ENCODE data around the gene RPGRIP1L. TPM values are rescaled to one million over a fixed set of nuclear protein-coding genes. Genes with fewer than 3 reads are reported as not detected.

RPGRIP1L gene
- total and polyA plus RNA-seq, 5 donors from 2014 or later: 1.5 to 3.2 (median 1.9) TPM

DNA sequence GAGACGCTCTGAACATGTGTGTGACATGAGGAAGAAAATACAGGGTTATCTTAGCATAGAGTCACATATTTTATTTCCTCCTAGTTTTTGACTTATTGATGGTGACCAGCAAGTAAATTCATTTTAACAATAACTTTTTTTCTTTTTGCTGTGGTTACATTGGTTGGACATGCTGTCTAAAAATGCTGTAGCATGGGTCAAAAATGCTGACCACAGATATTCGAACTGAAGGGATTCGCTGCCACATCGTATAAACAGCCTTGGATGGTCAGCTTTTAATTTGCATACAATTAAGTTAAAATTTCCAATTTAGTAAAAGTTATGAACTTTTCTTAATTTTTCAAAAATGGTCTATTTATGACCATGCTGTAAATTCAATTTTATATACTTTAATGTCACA, 30.5 kb downstream of the RPGRIP1L start:
- Histone ChIP-seq H3K27ac (ENCODE audit: insufficient read depth, low read length, poor library complexity, severe bottlenecking) (no peak overlapping the region), H3K27me3 (ENCODE audit: control insufficient read depth, insufficient read depth, low read length) (no peaks in the 10 kb centered on the region), H3K36me3 (ENCODE audit: control insufficient read depth, insufficient read depth, low read length) (no peaks in the 10 kb centered on the region), H3K4me3 (ENCODE audit: low read depth, low read length) (no peak overlapping the region), H3K4me1 (ENCODE audit: control insufficient read depth, insufficient read depth, low read length, poor library complexity, severe bottlenecking) (no peaks in the 10 kb centered on the region), H3K9me3 (ENCODE audit: control insufficient read depth in 2 of 2, low read length in 2 of 2) (no peaks in the 10 kb centered on the region)
- Mint-ChIP-seq H3K4me1 (no peaks in the 10 kb centered on the region), H3K27me3 (no peaks in the 10 kb centered on the region), H3K9me3 (peaks cover 0 to 2% (median 0%) of the 10 kb centered on the region in 7 donors), H3K36me3 (peaks cover 4% of the 10 kb centered on the region), H3K4me3 (no peak overlapping the region), H3K27ac (no peak overlapping the region)
- DNase-seq: no peak
- no peak for ATAC-seq (ENCODE audit: low read depth in 2 of 2)

DNA sequence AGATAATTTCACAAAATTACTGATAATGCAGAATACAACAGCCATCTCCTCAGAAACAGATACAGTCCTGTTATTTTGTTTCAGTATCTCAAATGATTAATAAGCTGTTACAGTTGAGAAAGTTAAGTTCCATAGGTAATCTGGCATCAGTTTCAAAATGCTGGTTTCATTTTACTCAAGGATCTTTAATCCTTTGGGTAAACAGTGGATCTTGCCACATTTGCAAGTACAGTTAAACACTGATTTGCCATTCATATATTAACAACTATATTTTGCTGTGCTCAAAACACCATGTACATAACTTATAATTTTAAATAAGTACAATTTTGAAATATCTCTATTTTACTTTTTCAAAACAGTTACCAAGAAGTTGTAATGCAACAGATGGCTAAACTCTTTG, 31.2 kb downstream of the RPGRIP1L start:
- no peak overlapping the region for H3K27ac Mint-ChIP-seq
- no peaks in the 10 kb centered on the region for H3K27me3 ChIP-seq (ENCODE audit: control insufficient read depth, insufficient read depth, low read length)
- no peak for DNase-seq
- no peaks in the 10 kb centered on the region for H3K4me1 Mint-ChIP-seq
- no peaks in the 10 kb centered on the region for H3K27me3 Mint-ChIP-seq
- peaks cover 4% of the 10 kb centered on the region for H3K36me3 Mint-ChIP-seq
- no peak for ATAC-seq (ENCODE audit: low read depth in 2 of 2)
- no peak overlapping the region for H3K4me3 Mint-ChIP-seq
- H3K4me3 ChIP-seq (ENCODE audit: low read depth, low read length): no peak overlapping the region
- no peak overlapping the region for H3K27ac ChIP-seq (ENCODE audit: insufficient read depth, low read length, poor library complexity, severe bottlenecking)
- no peaks in the 10 kb centered on the region for H3K9me3 ChIP-seq (ENCODE audit: control insufficient read depth in 2 of 2, low read length in 2 of 2)
- peaks cover 0 to 1% (median 0%) of the 10 kb centered on the region in 7 donors for H3K9me3 Mint-ChIP-seq
- no peaks in the 10 kb centered on the region for H3K4me1 ChIP-seq (ENCODE audit: control insufficient read depth, insufficient read depth, low read length, poor library complexity, severe bottlenecking)
- H3K36me3 ChIP-seq (ENCODE audit: control insufficient read depth, insufficient read depth, low read length): no peaks in the 10 kb centered on the region

- Histone ChIP-seq H3K36me3 (ENCODE audit: control insufficient read depth, insufficient read depth, low read length) (no peaks in the 10 kb centered on the region), H3K27me3 (ENCODE audit: control insufficient read depth, insufficient read depth, low read length) (no peaks in the 10 kb centered on the region), H3K4me1 (ENCODE audit: control insufficient read depth, insufficient read depth, low read length, poor library complexity, severe bottlenecking) (peaks cover 7% of the 10 kb centered on the region), H3K27ac (ENCODE audit: insufficient read depth, low read length, poor library complexity, severe bottlenecking) (no peak overlapping the region), H3K9me3 (ENCODE audit: control insufficient read depth in 2 of 2, low read length in 2 of 2) (no peaks in the 10 kb centered on the region), H3K4me3 (ENCODE audit: low read depth, low read length) (no peak overlapping the region)
- Mint-ChIP-seq H3K36me3 (peaks cover 9% of the 10 kb centered on the region), H3K4me3 (no peak overlapping the region), H3K4me1 (peaks cover 0 to 14% (median 7%) of the 10 kb centered on the region in 4 donors), H3K27ac (no peak overlapping the region), H3K27me3 (no peaks in the 10 kb centered on the region), H3K9me3 (no peaks in the 10 kb centered on the region)
- DNase-seq (no peak), ATAC-seq (ENCODE audit: low read depth in 2 of 2) (no peak)
These were observed 34.8 kb downstream of the RPGRIP1L start for GRCh38 chr16:53668869-53669268.

DNA sequence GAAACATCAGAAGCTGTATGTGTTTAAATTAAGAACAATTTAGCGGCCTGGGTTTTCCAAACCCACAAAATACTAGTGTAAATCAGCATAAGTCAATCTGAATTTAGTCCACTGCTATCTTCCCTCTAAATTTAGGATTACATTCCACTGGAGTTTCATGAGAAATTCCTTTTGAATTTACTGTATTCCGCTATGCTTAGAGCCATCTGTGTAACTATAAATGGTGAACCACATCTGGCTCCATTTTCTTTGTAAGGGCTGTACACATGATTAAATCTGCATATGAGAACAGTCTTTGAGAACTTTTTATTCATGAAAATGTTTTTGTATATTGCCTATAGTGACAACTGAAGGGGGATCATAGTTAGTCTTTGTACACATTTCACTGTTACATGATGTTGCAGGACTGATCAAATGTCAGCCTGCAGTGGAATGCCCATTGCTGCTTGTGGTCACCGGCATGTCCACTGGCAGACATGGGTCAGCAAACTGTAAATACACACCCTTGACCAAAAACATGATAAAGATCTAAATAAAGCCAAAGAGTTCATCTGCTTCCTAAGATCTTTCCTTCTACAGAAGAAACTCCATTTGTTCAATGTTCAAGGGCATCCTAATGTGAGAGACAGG, 36.8 kb downstream of the RPGRIP1L start:
- no peaks in the 10 kb centered on the region for H3K27me3 ChIP-seq (ENCODE audit: control insufficient read depth, insufficient read depth, low read length)
- no peaks in the 10 kb centered on the region for H3K27me3 Mint-ChIP-seq
- H3K36me3 Mint-ChIP-seq: peaks cover 9% of the 10 kb centered on the region
- no peak overlapping the region for H3K4me3 Mint-ChIP-seq
- no peak for ATAC-seq (ENCODE audit: low read depth in 2 of 2)
- no peaks in the 10 kb centered on the region for H3K9me3 ChIP-seq (ENCODE audit: control insufficient read depth in 2 of 2, low read length in 2 of 2)
- no peaks in the 10 kb centered on the region for H3K36me3 ChIP-seq (ENCODE audit: control insufficient read depth, insufficient read depth, low read length)
- H3K27ac ChIP-seq (ENCODE audit: insufficient read depth, low read length, poor library complexity, severe bottlenecking): no peak overlapping the region
- peaks cover 7% of the 10 kb centered on the region for H3K4me1 ChIP-seq (ENCODE audit: control insufficient read depth, insufficient read depth, low read length, poor library complexity, severe bottlenecking)
- no peak overlapping the region for H3K4me3 ChIP-seq (ENCODE audit: low read depth, low read length)
- no peak for DNase-seq
- no peak overlapping the region for H3K27ac Mint-ChIP-seq
- H3K4me1 Mint-ChIP-seq: peaks cover 0 to 27% (median 12%) of the 10 kb centered on the region in 4 donors
- no peaks in the 10 kb centered on the region for H3K9me3 Mint-ChIP-seq

GRCh38 chr16:53664724-53665345, 38.8 kb downstream of the RPGRIP1L start:
- no peaks in the 10 kb centered on the region for H3K27me3 ChIP-seq (ENCODE audit: control insufficient read depth, insufficient read depth, low read length)
- peaks cover 7% of the 10 kb centered on the region for H3K4me1 ChIP-seq (ENCODE audit: control insufficient read depth, insufficient read depth, low read length, poor library complexity, severe bottlenecking)
- DNase-seq (peak in 1 of 3 donors; percentile 31), ATAC-seq (ENCODE audit: low read depth in 2 of 2) (no peak)
- Mint-ChIP-seq H3K27ac (no peak overlapping the region), H3K4me1 (peaks cover 0 to 34% (median 12%) of the 10 kb centered on the region in 4 donors), H3K9me3 (no peaks in the 10 kb centered on the region), H3K27me3 (no peaks in the 10 kb centered on the region), H3K4me3 (no peak overlapping the region), H3K36me3 (peaks cover 5% of the 10 kb centered on the region)
- no peak overlapping the region for H3K27ac ChIP-seq (ENCODE audit: insufficient read depth, low read length, poor library complexity, severe bottlenecking)
- H3K4me3 ChIP-seq (ENCODE audit: low read depth, low read length): peak overlapping the region; percentile 48
- H3K9me3 ChIP-seq (ENCODE audit: control insufficient read depth in 2 of 2, low read length in 2 of 2): no peaks in the 10 kb centered on the region
- H3K36me3 ChIP-seq (ENCODE audit: control insufficient read depth, insufficient read depth, low read length): no peaks in the 10 kb centered on the region

DNA sequence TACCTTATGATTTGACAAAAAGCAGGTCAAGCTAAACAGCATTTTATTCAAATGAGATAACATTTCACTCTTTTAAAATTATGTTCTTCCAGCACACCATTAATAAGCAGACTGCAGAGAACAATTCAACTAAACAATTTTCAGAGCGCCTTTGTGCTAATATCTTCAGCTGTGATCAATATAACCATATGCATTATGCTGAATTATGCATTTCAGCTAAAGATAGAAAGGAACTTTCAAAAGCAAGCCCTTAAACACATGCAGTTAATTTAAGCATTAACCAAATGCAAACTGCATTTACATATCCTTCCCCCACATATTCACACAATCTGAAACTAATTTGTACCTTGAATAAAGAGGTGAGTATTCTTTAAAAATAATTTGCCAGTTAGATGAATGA, 41.6 kb downstream of the RPGRIP1L start:
- H3K4me3 Mint-ChIP-seq: no peak overlapping the region
- Histone ChIP-seq H3K4me3 (ENCODE audit: low read depth, low read length) (no peak overlapping the region), H3K27me3 (ENCODE audit: control insufficient read depth, insufficient read depth, low read length) (no peaks in the 10 kb centered on the region), H3K27ac (ENCODE audit: insufficient read depth, low read length, poor library complexity, severe bottlenecking) (no peak overlapping the region), H3K9me3 (ENCODE audit: control insufficient read depth in 2 of 2, low read length in 2 of 2) (no peaks in the 10 kb centered on the region), H3K4me1 (ENCODE audit: control insufficient read depth, insufficient read depth, low read length, poor library complexity, severe bottlenecking) (peaks cover 7% of the 10 kb centered on the region), H3K36me3 (ENCODE audit: control insufficient read depth, insufficient read depth, low read length) (no peaks in the 10 kb centered on the region)
- peaks cover 10% of the 10 kb centered on the region for H3K36me3 Mint-ChIP-seq
- DNase-seq (no peak), ATAC-seq (ENCODE audit: low read depth in 2 of 2) (no peak)
- H3K9me3 Mint-ChIP-seq: no peaks in the 10 kb centered on the region
- H3K27me3 Mint-ChIP-seq: no peaks in the 10 kb centered on the region
- H3K27ac Mint-ChIP-seq: no peak overlapping the region
- H3K4me1 Mint-ChIP-seq: peaks cover 0 to 34% (median 12%) of the 10 kb centered on the region in 4 donors

GRCh38 chr16:53654946-53655345, 48.7 kb downstream of the RPGRIP1L start:
- H3K36me3 Mint-ChIP-seq: peaks cover 30% of the 10 kb centered on the region
- no peaks in the 10 kb centered on the region for H3K27me3 ChIP-seq (ENCODE audit: control insufficient read depth, insufficient read depth, low read length)
- no peaks in the 10 kb centered on the region for H3K9me3 ChIP-seq (ENCODE audit: control insufficient read depth in 2 of 2, low read length in 2 of 2)
- no peak overlapping the region for H3K4me3 ChIP-seq (ENCODE audit: low read depth, low read length)
- H3K27ac ChIP-seq (ENCODE audit: insufficient read depth, low read length, poor library complexity, severe bottlenecking): no peak overlapping the region
- DNase-seq (no peak), ATAC-seq (ENCODE audit: low read depth in 2 of 2) (no peak)
- no peak overlapping the region for H3K4me3 Mint-ChIP-seq
- H3K9me3 Mint-ChIP-seq: peaks cover 0 to 2% (median 0%) of the 10 kb centered on the region in 7 donors
- H3K27ac Mint-ChIP-seq: no peak overlapping the region
- H3K4me1 Mint-ChIP-seq: peaks cover 0 to 2% (median 0%) of the 10 kb centered on the region in 4 donors
- no peaks in the 10 kb centered on the region for H3K36me3 ChIP-seq (ENCODE audit: control insufficient read depth, insufficient read depth, low read length)
- no peaks in the 10 kb centered on the region for H3K27me3 Mint-ChIP-seq
- no peaks in the 10 kb centered on the region for H3K4me1 ChIP-seq (ENCODE audit: control insufficient read depth, insufficient read depth, low read length, poor library complexity, severe bottlenecking)

DNA sequence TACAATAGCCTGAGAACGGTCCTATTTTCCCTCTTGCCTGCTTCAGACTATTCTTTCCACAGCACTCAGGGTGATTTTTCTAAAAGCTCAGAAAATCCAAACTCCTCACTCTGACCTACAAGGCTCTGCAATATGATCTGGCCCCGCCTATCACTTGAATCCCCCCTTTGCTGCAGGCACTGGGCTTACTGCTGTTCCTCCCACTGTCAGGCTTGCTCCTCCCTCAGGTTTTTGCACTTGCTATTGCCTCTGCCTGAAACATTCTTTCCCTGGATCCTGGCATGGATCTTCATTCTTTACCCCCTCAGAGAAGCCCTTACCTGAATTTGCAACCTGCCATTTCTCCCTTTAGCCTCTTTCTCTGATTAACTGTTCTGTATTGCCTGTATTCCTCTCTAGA, 52.3 kb downstream of the RPGRIP1L start:
- ATAC-seq (ENCODE audit: low read depth in 2 of 2): no peak
- Mint-ChIP-seq H3K4me3 (no peak overlapping the region), H3K27ac (no peak overlapping the region), H3K36me3 (peaks cover 32% of the 10 kb centered on the region), H3K9me3 (peaks cover 0 to 2% (median 0%) of the 10 kb centered on the region in 7 donors), H3K4me1 (peaks cover 0 to 2% (median 0%) of the 10 kb centered on the region in 4 donors), H3K27me3 (no peaks in the 10 kb centered on the region)
- no peaks in the 10 kb centered on the region for H3K36me3 ChIP-seq (ENCODE audit: control insufficient read depth, insufficient read depth, low read length)
- no peak overlapping the region for H3K4me3 ChIP-seq (ENCODE audit: low read depth, low read length)
- DNase-seq: no peak
- no peaks in the 10 kb centered on the region for H3K27me3 ChIP-seq (ENCODE audit: control insufficient read depth, insufficient read depth, low read length)
- H3K27ac ChIP-seq (ENCODE audit: insufficient read depth, low read length, poor library complexity, severe bottlenecking): no peak overlapping the region
- no peaks in the 10 kb centered on the region for H3K9me3 ChIP-seq (ENCODE audit: control insufficient read depth in 2 of 2, low read length in 2 of 2)
- H3K4me1 ChIP-seq (ENCODE audit: control insufficient read depth, insufficient read depth, low read length, poor library complexity, severe bottlenecking): no peaks in the 10 kb centered on the region

All from CD4-positive, CD25-positive, alpha-beta regulatory T cell (primary cell).